GM12891 (cell line): Measurements from ENCODE around the gene TMEM245.

ENCODE experiments used
- POLR2A ChIP-seq: IDR thresholded peaks from 2 replicates; pipeline ENCODE4 v1.6.1; 2011; ENCODE audit warnings: low read depth, low read length, control low read depth
- POLR2AphosphoS5 ChIP-seq: IDR thresholded peaks from 2 replicates; pipeline ENCODE4 v1.6.1; 2011; ENCODE audit warnings: low read depth, low read length, control low read depth
- SPI1 ChIP-seq: IDR thresholded peaks from 2 replicates; pipeline ENCODE4 v1.6.1; 2011; ENCODE audit warnings: low read depth, low read length, control low read depth

GRCh38 chr9:108994695-108995094, 125.1 kb downstream of the TMEM245 start:
- no peak for TF ChIP-seq POLR2A
- TF ChIP-seq POLR2AphosphoS5: no peak
- peak; percentile 85 for TF ChIP-seq SPI1
